Fibroblast of villous mesenchyme (primary cell): Measurements from ENCODE around the gene ITGAV. TPM values are rescaled to one million over a fixed set of nuclear protein-coding genes. Genes with fewer than 3 reads are reported as not detected.

ENCODE experiments used
- DNase-seq: peaks from one replicate; pipeline ENCODE4 v3.0.0-alpha.2; 2010; ENCODE audit warnings: low read depth
- H3K4me3 ChIP-seq: 2 replicates; pipeline ENCODE4 v1.5.1; 2011; ENCODE audit warnings: low read depth, mild to moderate bottlenecking, low read length
- total RNA-seq: library from RNA; depleted of rRNA; stranded (reverse); fragments of >200 nt; gene quantifications from 2 replicates; pipeline ENCODE4 v1.2.3, GENCODE V29; 2012
- TF ChIP-seq, protein P1 (sequence below): IDR thresholded peaks from 2 replicates; pipeline ENCODE4 v1.5.1; 2012; ENCODE audit warnings: low read depth, mild to moderate bottlenecking, low read length; ENCODE audit not compliant: insufficient read depth

Gene ITGAV
- total RNA-seq, 1 donor: 417 TPM

DNA sequence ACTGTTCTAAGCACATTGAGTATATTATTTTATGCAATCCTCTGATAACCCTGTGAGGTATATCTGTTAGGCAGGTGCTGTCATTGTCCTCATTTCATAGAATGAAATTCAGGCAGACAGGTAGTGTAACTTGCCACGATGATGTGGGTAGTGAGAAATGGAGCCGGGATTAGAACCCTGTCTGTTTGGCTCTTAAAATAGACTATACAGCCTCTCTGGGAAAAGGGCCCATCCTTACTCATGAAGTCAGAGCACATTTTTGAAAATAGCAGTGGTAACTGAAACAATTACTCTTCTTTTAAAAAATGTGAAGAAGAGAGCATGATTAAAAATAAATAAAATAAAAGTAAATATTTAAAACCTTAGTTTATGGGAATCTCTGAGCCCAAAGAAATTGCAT, 127.0 kb downstream of the ITGAV start:
- TF ChIP-seq, protein P1, sequence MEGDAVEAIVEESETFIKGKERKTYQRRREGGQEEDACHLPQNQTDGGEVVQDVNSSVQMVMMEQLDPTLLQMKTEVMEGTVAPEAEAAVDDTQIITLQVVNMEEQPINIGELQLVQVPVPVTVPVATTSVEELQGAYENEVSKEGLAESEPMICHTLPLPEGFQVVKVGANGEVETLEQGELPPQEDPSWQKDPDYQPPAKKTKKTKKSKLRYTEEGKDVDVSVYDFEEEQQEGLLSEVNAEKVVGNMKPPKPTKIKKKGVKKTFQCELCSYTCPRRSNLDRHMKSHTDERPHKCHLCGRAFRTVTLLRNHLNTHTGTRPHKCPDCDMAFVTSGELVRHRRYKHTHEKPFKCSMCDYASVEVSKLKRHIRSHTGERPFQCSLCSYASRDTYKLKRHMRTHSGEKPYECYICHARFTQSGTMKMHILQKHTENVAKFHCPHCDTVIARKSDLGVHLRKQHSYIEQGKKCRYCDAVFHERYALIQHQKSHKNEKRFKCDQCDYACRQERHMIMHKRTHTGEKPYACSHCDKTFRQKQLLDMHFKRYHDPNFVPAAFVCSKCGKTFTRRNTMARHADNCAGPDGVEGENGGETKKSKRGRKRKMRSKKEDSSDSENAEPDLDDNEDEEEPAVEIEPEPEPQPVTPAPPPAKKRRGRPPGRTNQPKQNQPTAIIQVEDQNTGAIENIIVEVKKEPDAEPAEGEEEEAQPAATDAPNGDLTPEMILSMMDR: no peak
- no peak for DNase-seq
- no peak overlapping the region for H3K4me3 ChIP-seq

DNA sequence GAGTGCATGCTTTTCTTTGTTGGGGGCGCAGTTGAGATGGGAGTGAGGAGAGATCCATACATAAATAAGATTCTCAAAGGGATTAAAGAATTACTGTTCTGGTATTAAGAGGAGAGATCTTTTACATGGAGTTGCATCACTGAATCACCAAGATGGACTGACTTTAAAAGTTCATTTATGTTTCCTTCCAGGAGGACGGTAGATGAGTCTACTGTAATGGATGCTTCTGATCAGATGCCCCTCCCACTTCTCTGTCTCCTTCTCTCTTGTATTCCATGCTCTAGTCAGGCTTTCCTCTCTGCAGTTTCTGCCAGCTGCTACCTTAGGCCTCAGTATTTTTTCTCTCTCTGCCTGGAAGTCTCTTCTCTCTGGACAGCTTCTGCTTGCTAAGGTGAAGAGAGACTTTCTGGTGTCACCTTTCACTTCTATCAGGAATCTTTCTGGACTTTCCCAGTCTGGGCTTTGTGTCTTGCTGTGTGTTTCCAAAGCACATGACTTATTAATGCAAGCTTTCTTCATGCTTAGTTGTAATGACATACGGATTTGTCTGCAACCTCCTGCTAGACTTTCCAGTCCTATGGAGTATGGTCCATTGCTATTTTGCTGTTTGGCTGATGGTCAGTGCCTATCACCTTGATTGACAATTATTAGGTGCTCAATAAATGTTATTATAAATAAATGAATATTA, 127.6 kb downstream of the ITGAV start:
- DNase-seq: peak; percentile 3
- H3K4me3 ChIP-seq: no peak overlapping the region
- TF ChIP-seq, protein P1: no peak

DNA sequence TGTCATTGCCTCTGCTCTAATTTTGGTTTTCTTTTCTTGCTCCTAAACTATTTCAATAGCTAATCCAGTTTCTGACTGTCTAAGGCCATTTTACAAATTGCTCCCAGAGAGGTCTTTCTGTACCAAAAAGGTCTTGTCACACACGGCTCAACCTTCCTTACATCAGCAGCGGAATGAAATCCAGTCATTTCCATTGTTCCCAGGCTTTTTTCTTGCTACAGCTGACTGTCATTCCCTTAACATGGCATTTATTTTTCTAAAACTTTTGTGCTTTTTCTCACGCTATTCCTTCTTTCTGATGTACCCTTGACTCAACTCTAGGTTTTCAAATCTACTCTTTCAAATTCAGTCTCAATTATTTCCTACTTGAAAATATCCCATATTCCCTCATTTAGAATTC, 128.3 kb downstream of the ITGAV start:
- no peak overlapping the region for H3K4me3 ChIP-seq
- TF ChIP-seq, protein P1: no peak
- no peak for DNase-seq

DNA sequence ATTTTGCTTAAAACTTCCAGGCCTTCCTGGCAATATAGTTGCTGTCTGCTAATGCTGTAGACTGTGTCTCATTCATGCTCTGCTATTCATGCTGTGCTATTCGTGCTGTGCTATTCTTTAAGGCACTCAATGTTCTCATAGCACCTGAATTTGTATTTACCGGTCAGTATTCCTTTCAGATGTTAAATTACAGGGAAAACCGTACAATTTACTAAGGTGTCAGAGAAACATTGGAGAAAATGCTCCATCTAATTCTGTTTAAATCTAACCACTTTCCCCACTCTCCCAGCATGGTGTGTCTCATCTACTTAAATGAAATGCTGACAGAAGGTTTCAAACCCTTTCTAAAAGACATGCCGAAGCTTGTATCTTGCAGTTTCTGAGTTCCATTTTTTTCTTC, 129.0 kb downstream of the ITGAV start:
- TF ChIP-seq, protein P1: no peak
- no peak for DNase-seq
- H3K4me3 ChIP-seq: no peak overlapping the region

DNA sequence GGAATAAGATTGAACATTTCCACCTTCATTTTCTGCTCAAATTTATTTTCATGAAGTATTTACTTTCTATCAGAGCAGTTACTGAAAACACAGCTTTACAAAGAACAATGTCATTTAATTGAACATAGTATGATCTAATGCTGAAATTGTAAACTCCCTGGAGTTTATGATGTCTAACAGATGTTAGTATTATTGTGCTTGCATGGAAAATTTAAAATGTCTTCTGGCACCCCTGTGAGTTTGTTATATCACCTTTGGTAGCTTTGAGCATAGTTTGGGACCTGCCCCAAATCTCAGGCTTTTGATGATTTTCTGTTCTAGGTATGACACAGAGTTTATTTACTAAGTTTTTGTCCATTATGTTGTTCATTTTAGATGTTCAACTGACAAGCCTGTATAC, 132.1 kb downstream of the ITGAV start:
- TF ChIP-seq, protein P1: no peak
- no peak for DNase-seq
- no peak overlapping the region for H3K4me3 ChIP-seq

DNA sequence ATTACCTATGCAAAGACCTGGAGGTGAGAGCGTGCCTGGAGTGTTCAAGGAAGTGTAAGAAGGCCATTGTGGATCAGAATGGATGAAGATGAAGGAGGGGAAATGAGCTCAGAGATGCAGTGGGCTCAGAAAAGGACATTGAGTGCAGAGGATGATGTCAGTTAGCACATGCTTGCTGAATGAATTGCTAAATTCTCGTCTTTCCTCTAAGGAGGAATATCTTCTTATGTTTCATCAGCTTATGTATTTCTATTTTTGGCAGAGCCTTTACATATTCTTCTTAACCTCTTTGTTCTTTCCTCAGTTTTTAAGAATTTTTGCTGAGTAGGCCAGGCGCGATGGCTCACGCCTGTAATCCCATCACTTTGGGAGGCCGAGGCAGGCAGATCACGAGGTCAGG, 134.9 kb downstream of the ITGAV start:
- no peak for DNase-seq
- TF ChIP-seq, protein P1: no peak
- H3K4me3 ChIP-seq: no peak overlapping the region

DNA sequence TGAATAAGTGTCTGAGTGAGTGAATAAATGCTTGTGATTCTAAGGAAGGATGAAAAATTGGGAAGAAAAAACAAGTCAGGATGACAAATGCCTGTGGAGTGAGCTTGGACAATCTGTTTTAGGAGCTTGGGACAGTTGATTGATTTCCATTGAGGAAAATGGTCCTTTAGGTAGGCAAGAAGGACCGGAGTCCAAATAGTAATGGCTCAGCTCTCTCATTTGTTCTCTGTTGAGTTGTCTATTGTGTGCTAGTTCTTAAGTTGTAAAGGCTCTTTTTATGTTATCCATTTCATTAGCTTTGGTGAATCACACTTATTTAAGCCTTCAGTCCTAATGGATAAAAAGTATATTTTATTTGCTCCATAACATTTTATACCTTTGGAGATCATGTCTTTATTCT, 135.9 kb downstream of the ITGAV start:
- TF ChIP-seq, protein P1: no peak
- no peak for DNase-seq
- no peak overlapping the region for H3K4me3 ChIP-seq
